ENCODE data around the gene RBM3. TPM values are rescaled to one million over a fixed set of nuclear protein-coding genes. Genes with fewer than 3 reads are reported as not detected.

RBM3 gene
- total RNA-seq, 1 donor from 2014 or later, result 294 TPM

DNA sequence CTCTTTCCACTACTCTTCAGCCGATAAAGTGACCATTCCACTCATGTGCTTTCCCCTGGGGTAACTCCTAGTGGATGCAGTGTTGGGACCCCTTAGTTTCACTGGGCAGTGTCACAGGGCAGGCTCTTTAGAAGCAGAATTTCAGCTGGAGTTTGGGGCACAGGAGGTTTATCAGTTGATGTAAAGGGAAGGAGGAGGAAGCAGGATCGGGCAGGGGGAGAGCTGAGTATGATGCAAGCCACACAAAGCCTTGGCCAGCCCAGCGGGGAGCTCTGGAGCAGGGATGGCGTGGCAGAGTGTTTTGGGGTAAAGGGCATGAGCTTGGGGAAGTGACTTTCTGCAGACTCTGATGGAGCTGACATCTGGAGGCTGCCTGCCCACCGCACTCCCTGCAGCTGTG is 42.3 kb downstream of the RBM3 start:
- Mint-ChIP-seq H3K4me1 (ENCODE audit: low read depth, unreplicated experiment) (peaks cover 7% of the 10 kb centered on the region), H3K27ac (ENCODE audit: unreplicated experiment) (no peak overlapping the region), H3K36me3 (ENCODE audit: unreplicated experiment) (no peaks in the 10 kb centered on the region), H3K27me3 (ENCODE audit: unreplicated experiment) (no peaks in the 10 kb centered on the region), H3K9me3 (ENCODE audit: unreplicated experiment) (no peaks in the 10 kb centered on the region), H3K4me3 (ENCODE audit: unreplicated experiment) (no peak overlapping the region)
- TF ChIP-seq CTCF (IDR thresholded peaks at IDR 0.05; ENCODE audit: partially characterized antibody, unreplicated experiment), result no peak
- no peak for DNase-seq

GRCh38 chrX:48617542-48618340 is 43.5 kb downstream of the RBM3 start:
- Mint-ChIP-seq H3K4me1 (ENCODE audit: low read depth, unreplicated experiment) (peaks cover 7% of the 10 kb centered on the region), H3K36me3 (ENCODE audit: unreplicated experiment) (no peaks in the 10 kb centered on the region), H3K27me3 (ENCODE audit: unreplicated experiment) (no peaks in the 10 kb centered on the region), H3K27ac (ENCODE audit: unreplicated experiment) (peak overlapping the region; percentile 78), H3K4me3 (ENCODE audit: unreplicated experiment) (no peak overlapping the region), H3K9me3 (ENCODE audit: unreplicated experiment) (no peaks in the 10 kb centered on the region)
- TF ChIP-seq CTCF (IDR thresholded peaks at IDR 0.05; ENCODE audit: partially characterized antibody, unreplicated experiment), result no peak
- DNase-seq, result no peak

- Mint-ChIP-seq H3K4me1 (ENCODE audit: low read depth, unreplicated experiment) (no peaks in the 10 kb centered on the region), H3K36me3 (ENCODE audit: unreplicated experiment) (no peaks in the 10 kb centered on the region), H3K27me3 (ENCODE audit: unreplicated experiment) (peaks cover 4% of the 10 kb centered on the region), H3K4me3 (ENCODE audit: unreplicated experiment) (no peak overlapping the region), H3K9me3 (ENCODE audit: unreplicated experiment) (no peaks in the 10 kb centered on the region), H3K27ac (ENCODE audit: unreplicated experiment) (no peak overlapping the region)
- DNase-seq, result no peak
- no peak for TF ChIP-seq CTCF (IDR thresholded peaks at IDR 0.05; ENCODE audit: partially characterized antibody, unreplicated experiment)
Measured at GRCh38 chrX:48626401-48627298, 52.4 kb downstream of the RBM3 start.

Other genes starting within 250 kb of the RBM3 start
- gene SSX3, start 217.8 kb upstream of the RBM3 start, total RNA-seq (ENCODE audit: unreplicated experiment), result not detected
- 0.71 TPM for gene SSX4, start 190.9 kb upstream of the RBM3 start, total RNA-seq (ENCODE audit: unreplicated experiment)
- gene SSX4B, start 162.5 kb upstream of the RBM3 start, total RNA-seq (ENCODE audit: unreplicated experiment), result 0.71 TPM
- 136 TPM for gene SLC38A5, start 104.2 kb upstream of the RBM3 start, total RNA-seq (ENCODE audit: unreplicated experiment)
- gene FTSJ1, start 98.3 kb upstream of the RBM3 start, total RNA-seq (ENCODE audit: unreplicated experiment), result 87.6 TPM
- 18.6 TPM for gene PORCN, start 65.5 kb upstream of the RBM3 start, total RNA-seq (ENCODE audit: unreplicated experiment)
- 132 TPM for gene EBP, start 52.7 kb upstream of the RBM3 start, total RNA-seq (ENCODE audit: unreplicated experiment)
- gene TBC1D25, start 34.8 kb upstream of the RBM3 start, total RNA-seq (ENCODE audit: unreplicated experiment), result 34.3 TPM
- 70.4 TPM for gene WDR13, start 23.0 kb downstream of the RBM3 start, total RNA-seq (ENCODE audit: unreplicated experiment)
- gene WAS, start 109.3 kb downstream of the RBM3 start, total RNA-seq (ENCODE audit: unreplicated experiment), result 2.6 TPM
- 4.7 TPM for gene SUV39H1, start 122.2 kb downstream of the RBM3 start, total RNA-seq (ENCODE audit: unreplicated experiment)
- gene GLOD5, start 187.3 kb downstream of the RBM3 start, total RNA-seq (ENCODE audit: unreplicated experiment), result not detected
- not detected for gene GATA1, start 212.1 kb downstream of the RBM3 start, total RNA-seq (ENCODE audit: unreplicated experiment)
- gene HDAC6, start 227.6 kb downstream of the RBM3 start, total RNA-seq (ENCODE audit: unreplicated experiment), result 264 TPM

Data from glutamatergic neuron (in vitro differentiated cells).